Ovary (tissue), 3 donors: ENCODE results near the gene VARS2.

Experiments
- EP300 ChIP-seq: sonication (generic); formaldehyde crosslinking; IDR thresholded peaks from one replicate; pipeline ENCODE4 v1.6.1; 2017; ENCODE audit warnings: antibody characterized with exemption
- POLR2A ChIP-seq: fragments of 450-650 bp; IDR thresholded peaks from one replicate; pipeline ENCODE4 v1.6.1; 2017; ENCODE audit warnings: antibody characterized with exemption, mild to moderate bottlenecking, moderate library complexity
- TF ChIP-seq, protein P1 (sequence below), 3 donors: fragments of 450-650 bp in 2 of 3; fragments of 200-600 bp in 1 of 3; IDR thresholded peaks; one replicate each; pipeline versions ENCODE4 v1.5.1 to v1.8.0; 2016 to 2022; ENCODE audit warnings: antibody characterized with exemption in 3 of 3, mild to moderate bottlenecking in 1 of 3
- donor health status: DM: no; HTN: no; CAD: no.

GRCh38 chr6:30903236-30903635, 10.8 kb upstream of the VARS2 start:
- no peak for TF ChIP-seq POLR2A
- TF ChIP-seq, protein P1, sequence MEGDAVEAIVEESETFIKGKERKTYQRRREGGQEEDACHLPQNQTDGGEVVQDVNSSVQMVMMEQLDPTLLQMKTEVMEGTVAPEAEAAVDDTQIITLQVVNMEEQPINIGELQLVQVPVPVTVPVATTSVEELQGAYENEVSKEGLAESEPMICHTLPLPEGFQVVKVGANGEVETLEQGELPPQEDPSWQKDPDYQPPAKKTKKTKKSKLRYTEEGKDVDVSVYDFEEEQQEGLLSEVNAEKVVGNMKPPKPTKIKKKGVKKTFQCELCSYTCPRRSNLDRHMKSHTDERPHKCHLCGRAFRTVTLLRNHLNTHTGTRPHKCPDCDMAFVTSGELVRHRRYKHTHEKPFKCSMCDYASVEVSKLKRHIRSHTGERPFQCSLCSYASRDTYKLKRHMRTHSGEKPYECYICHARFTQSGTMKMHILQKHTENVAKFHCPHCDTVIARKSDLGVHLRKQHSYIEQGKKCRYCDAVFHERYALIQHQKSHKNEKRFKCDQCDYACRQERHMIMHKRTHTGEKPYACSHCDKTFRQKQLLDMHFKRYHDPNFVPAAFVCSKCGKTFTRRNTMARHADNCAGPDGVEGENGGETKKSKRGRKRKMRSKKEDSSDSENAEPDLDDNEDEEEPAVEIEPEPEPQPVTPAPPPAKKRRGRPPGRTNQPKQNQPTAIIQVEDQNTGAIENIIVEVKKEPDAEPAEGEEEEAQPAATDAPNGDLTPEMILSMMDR (IDR thresholded peaks at IDR 0.05) = no peak
- TF ChIP-seq EP300 = no peak
